GM19240 (cell line): ENCODE data around the gene RGPD3.
"Not testable (repeated sequence)": the region's sequence is repeated elsewhere in the genome, so short reads cannot be mapped to it uniquely, and the experiment has no call there.

Experiments
- DNase-seq: peaks from one replicate; pipeline ENCODE4 v3.0.0; 2011; ENCODE audit warnings: low spot score; ENCODE audit not compliant: insufficient read length

The RGPD3 gene

GRCh38 chr2:106468107-106468506 is at the start of gene RGPD3:
RGPD3 (minus strand) TSS chr2:106468413; CDS start chr2:106468288, 125 bp downstream.
- DNase-seq = not testable (repeated sequence)

GRCh38 chr2:106517329-106517728 is 49.1 kb upstream of the RGPD3 start:
- no peak for DNase-seq

- no peak for DNase-seq
Observed at GRCh38 chr2:106516864-106517263, 48.7 kb upstream of the RGPD3 start.

GRCh38 chr2:106516436-106516835 is 48.2 kb upstream of the RGPD3 start:
- DNase-seq = no peak

GRCh38 chr2:106514827-106515226 is 46.6 kb upstream of the RGPD3 start:
- not testable (repeated sequence) for DNase-seq

GRCh38 chr2:106513391-106513790 is 45.2 kb upstream of the RGPD3 start:
- DNase-seq = not testable (repeated sequence)

GRCh38 chr2:106511934-106512333 is 43.7 kb upstream of the RGPD3 start:
- not testable (repeated sequence) for DNase-seq

- not testable (repeated sequence) for DNase-seq
Observed at GRCh38 chr2:106511476-106511901, 43.3 kb upstream of the RGPD3 start.

GRCh38 chr2:106510791-106511190 is 42.6 kb upstream of the RGPD3 start:
- not testable (repeated sequence) for DNase-seq

GRCh38 chr2:106509374-106509770 is 41.2 kb upstream of the RGPD3 start:
- DNase-seq = not testable (repeated sequence)

GRCh38 chr2:106508660-106509373 is 40.6 kb upstream of the RGPD3 start:
- not testable (repeated sequence) for DNase-seq

- DNase-seq = not testable (repeated sequence)
Observed at GRCh38 chr2:106506002-106506687, 37.9 kb upstream of the RGPD3 start.

- DNase-seq = not testable (repeated sequence)
Observed at GRCh38 chr2:106504787-106505186, 36.6 kb upstream of the RGPD3 start.

- DNase-seq = not testable (repeated sequence)
Observed at GRCh38 chr2:106504192-106504591, 36.0 kb upstream of the RGPD3 start.

- not testable (repeated sequence) for DNase-seq
Observed at GRCh38 chr2:106502351-106502750, 34.1 kb upstream of the RGPD3 start.

GRCh38 chr2:106500350-106500749 is 32.1 kb upstream of the RGPD3 start:
- DNase-seq = not testable (repeated sequence)

- not testable (repeated sequence) for DNase-seq
Observed at GRCh38 chr2:106498549-106498948, 30.3 kb upstream of the RGPD3 start.

- DNase-seq = not testable (repeated sequence)
Observed at GRCh38 chr2:106492913-106493312, 24.7 kb upstream of the RGPD3 start.

- not testable (repeated sequence) for DNase-seq
Observed at GRCh38 chr2:106492399-106492798, 24.2 kb upstream of the RGPD3 start.

GRCh38 chr2:106489701-106490100 is 21.5 kb upstream of the RGPD3 start:
- not testable (repeated sequence) for DNase-seq

GRCh38 chr2:106487386-106488191 is 19.4 kb upstream of the RGPD3 start:
- not testable (repeated sequence) for DNase-seq
